ENCODE results near the gene RBKS.

The RBKS gene

GRCh38 chr2:27916293-27916995 is 26.3 kb upstream of the RBKS start:
- no peak overlapping the region for H3K27ac ChIP-seq (ENCODE audit: low read depth, low read length)
- H3K4me1 ChIP-seq (ENCODE audit: insufficient read depth, low read length): peaks cover 6% of the 10 kb centered on the region; the same call in 1 of the 2 replicates
- no peak overlapping the region for H3K9ac ChIP-seq (ENCODE audit: low read depth, low read length)
- H3K4me3 ChIP-seq (ENCODE audit: low read length): no peak overlapping the region
- H3K9me3 ChIP-seq (ENCODE audit: insufficient read depth, low read depth, low read length): no peaks in the 10 kb centered on the region
- H3K36me3 ChIP-seq (ENCODE audit: insufficient read depth, low read length): no peaks in the 10 kb centered on the region
- no peaks in the 10 kb centered on the region for H3K27me3 ChIP-seq (ENCODE audit: insufficient read depth, low read length)
- WGBS: 100% methylated on average over 1 of the region's 1 CpG

- Histone ChIP-seq H3K27ac (ENCODE audit: low read depth, low read length) (no peak overlapping the region), H3K9ac (ENCODE audit: low read depth, low read length) (no peak overlapping the region), H3K27me3 (ENCODE audit: insufficient read depth, low read length) (no peaks in the 10 kb centered on the region), H3K4me1 (ENCODE audit: insufficient read depth, low read length) (peaks cover 6% of the 10 kb centered on the region; the same call in 1 of the 2 replicates), H3K4me3 (ENCODE audit: low read length) (no peak overlapping the region), H3K9me3 (ENCODE audit: insufficient read depth, low read depth, low read length) (no peaks in the 10 kb centered on the region), H3K36me3 (ENCODE audit: insufficient read depth, low read length) (no peaks in the 10 kb centered on the region)
Observed at GRCh38 chr2:27915874-27916273, 25.7 kb upstream of the RBKS start.

GRCh38 chr2:27915191-27915590 is 25.0 kb upstream of the RBKS start:
- H3K27ac ChIP-seq (ENCODE audit: low read depth, low read length): no peak overlapping the region
- H3K4me3 ChIP-seq (ENCODE audit: low read length): no peak overlapping the region
- H3K36me3 ChIP-seq (ENCODE audit: insufficient read depth, low read length): no peaks in the 10 kb centered on the region
- no peak overlapping the region for H3K9ac ChIP-seq (ENCODE audit: low read depth, low read length)
- peaks cover 6% of the 10 kb centered on the region; the same call in 1 of the 2 replicates for H3K4me1 ChIP-seq (ENCODE audit: insufficient read depth, low read length)
- WGBS: 69% methylated on average over 4 of the region's 5 CpGs
- H3K27me3 ChIP-seq (ENCODE audit: insufficient read depth, low read length): no peaks in the 10 kb centered on the region
- H3K9me3 ChIP-seq (ENCODE audit: insufficient read depth, low read depth, low read length): no peaks in the 10 kb centered on the region

- no peak overlapping the region for H3K27ac ChIP-seq (ENCODE audit: low read depth, low read length)
- no peak overlapping the region for H3K9ac ChIP-seq (ENCODE audit: low read depth, low read length)
- H3K4me1 ChIP-seq (ENCODE audit: insufficient read depth, low read length): peaks cover 6% of the 10 kb centered on the region; the same call in 1 of the 2 replicates
- no peaks in the 10 kb centered on the region for H3K36me3 ChIP-seq (ENCODE audit: insufficient read depth, low read length)
- H3K4me3 ChIP-seq (ENCODE audit: low read length): no peak overlapping the region
- H3K27me3 ChIP-seq (ENCODE audit: insufficient read depth, low read length): no peaks in the 10 kb centered on the region
- H3K9me3 ChIP-seq (ENCODE audit: insufficient read depth, low read depth, low read length): no peaks in the 10 kb centered on the region
Observed at GRCh38 chr2:27914805-27915175, 24.6 kb upstream of the RBKS start.

GRCh38 chr2:27914041-27914804 is 24.0 kb upstream of the RBKS start:
- Histone ChIP-seq H3K4me3 (ENCODE audit: low read length) (no peak overlapping the region), H3K36me3 (ENCODE audit: insufficient read depth, low read length) (no peaks in the 10 kb centered on the region), H3K9me3 (ENCODE audit: insufficient read depth, low read depth, low read length) (no peaks in the 10 kb centered on the region), H3K27ac (ENCODE audit: low read depth, low read length) (no peak overlapping the region), H3K4me1 (ENCODE audit: insufficient read depth, low read length) (peaks cover 6% of the 10 kb centered on the region; the same call in 1 of the 2 replicates), H3K27me3 (ENCODE audit: insufficient read depth, low read length) (no peaks in the 10 kb centered on the region), H3K9ac (ENCODE audit: low read depth, low read length) (no peak overlapping the region)
- WGBS: no CpG with 5 or more reads among the region's 2 CpGs

- H3K9me3 ChIP-seq (ENCODE audit: insufficient read depth, low read depth, low read length): no peaks in the 10 kb centered on the region
- peaks cover 6% of the 10 kb centered on the region; the same call in 1 of the 2 replicates for H3K4me1 ChIP-seq (ENCODE audit: insufficient read depth, low read length)
- no peaks in the 10 kb centered on the region for H3K36me3 ChIP-seq (ENCODE audit: insufficient read depth, low read length)
- no peak overlapping the region for H3K9ac ChIP-seq (ENCODE audit: low read depth, low read length)
- H3K27me3 ChIP-seq (ENCODE audit: insufficient read depth, low read length): no peaks in the 10 kb centered on the region
- WGBS: 98% methylated on average over 2 of the region's 2 CpGs
- no peak overlapping the region for H3K4me3 ChIP-seq (ENCODE audit: low read length)
- H3K27ac ChIP-seq (ENCODE audit: low read depth, low read length): no peak overlapping the region
Observed at GRCh38 chr2:27912512-27912911, 22.3 kb upstream of the RBKS start.

- H3K4me1 ChIP-seq (ENCODE audit: insufficient read depth, low read length): peaks cover 5% of the 10 kb centered on the region; the same call in 1 of the 2 replicates
- H3K4me3 ChIP-seq (ENCODE audit: low read length): no peak overlapping the region
- no peaks in the 10 kb centered on the region for H3K27me3 ChIP-seq (ENCODE audit: insufficient read depth, low read length)
- no peak overlapping the region for H3K27ac ChIP-seq (ENCODE audit: low read depth, low read length)
- 87% methylated on average over 2 of the region's 2 CpGs for WGBS
- no peak overlapping the region for H3K9ac ChIP-seq (ENCODE audit: low read depth, low read length)
- no peaks in the 10 kb centered on the region for H3K9me3 ChIP-seq (ENCODE audit: insufficient read depth, low read depth, low read length)
- no peaks in the 10 kb centered on the region for H3K36me3 ChIP-seq (ENCODE audit: insufficient read depth, low read length)
Observed at GRCh38 chr2:27911458-27912210, 21.4 kb upstream of the RBKS start.

GRCh38 chr2:27909901-27910300 is 19.7 kb upstream of the RBKS start:
- Histone ChIP-seq H3K27ac (ENCODE audit: low read depth, low read length) (no peak overlapping the region), H3K4me1 (ENCODE audit: insufficient read depth, low read length) (no peaks in the 10 kb centered on the region), H3K27me3 (ENCODE audit: insufficient read depth, low read length) (no peaks in the 10 kb centered on the region), H3K9me3 (ENCODE audit: insufficient read depth, low read depth, low read length) (no peaks in the 10 kb centered on the region), H3K36me3 (ENCODE audit: insufficient read depth, low read length) (no peaks in the 10 kb centered on the region), H3K4me3 (ENCODE audit: low read length) (no peak overlapping the region), H3K9ac (ENCODE audit: low read depth, low read length) (no peak overlapping the region)
- 92% methylated on average over 2 of the region's 2 CpGs for WGBS

GRCh38 chr2:27907547-27907946 is 17.4 kb upstream of the RBKS start:
- Histone ChIP-seq H3K27ac (ENCODE audit: low read depth, low read length) (no peak overlapping the region), H3K36me3 (ENCODE audit: insufficient read depth, low read length) (no peaks in the 10 kb centered on the region), H3K4me1 (ENCODE audit: insufficient read depth, low read length) (no peaks in the 10 kb centered on the region), H3K9me3 (ENCODE audit: insufficient read depth, low read depth, low read length) (no peaks in the 10 kb centered on the region), H3K27me3 (ENCODE audit: insufficient read depth, low read length) (no peaks in the 10 kb centered on the region), H3K4me3 (ENCODE audit: low read length) (no peak overlapping the region), H3K9ac (ENCODE audit: low read depth, low read length) (no peak overlapping the region)
- 58% methylated on average over 2 of the region's 3 CpGs for WGBS

GRCh38 chr2:27906074-27906473 is 15.9 kb upstream of the RBKS start:
- no peaks in the 10 kb centered on the region for H3K4me1 ChIP-seq (ENCODE audit: insufficient read depth, low read length)
- H3K9ac ChIP-seq (ENCODE audit: low read depth, low read length): no peak overlapping the region
- H3K36me3 ChIP-seq (ENCODE audit: insufficient read depth, low read length): no peaks in the 10 kb centered on the region
- H3K27ac ChIP-seq (ENCODE audit: low read depth, low read length): no peak overlapping the region
- H3K4me3 ChIP-seq (ENCODE audit: low read length): no peak overlapping the region
- H3K9me3 ChIP-seq (ENCODE audit: insufficient read depth, low read depth, low read length): no peaks in the 10 kb centered on the region
- 90% methylated on average over 1 of the region's 1 CpG for WGBS
- no peaks in the 10 kb centered on the region for H3K27me3 ChIP-seq (ENCODE audit: insufficient read depth, low read length)

- no peak overlapping the region for H3K4me3 ChIP-seq (ENCODE audit: low read length)
- H3K9me3 ChIP-seq (ENCODE audit: insufficient read depth, low read depth, low read length): no peaks in the 10 kb centered on the region
- 81% methylated on average over 1 of the region's 1 CpG for WGBS
- H3K4me1 ChIP-seq (ENCODE audit: insufficient read depth, low read length): no peaks in the 10 kb centered on the region
- H3K27me3 ChIP-seq (ENCODE audit: insufficient read depth, low read length): no peaks in the 10 kb centered on the region
- no peak overlapping the region for H3K9ac ChIP-seq (ENCODE audit: low read depth, low read length)
- H3K27ac ChIP-seq (ENCODE audit: low read depth, low read length): no peak overlapping the region
- no peaks in the 10 kb centered on the region for H3K36me3 ChIP-seq (ENCODE audit: insufficient read depth, low read length)
Observed at GRCh38 chr2:27904405-27904665, 14.1 kb upstream of the RBKS start.
